Lower lobe of right lung (tissue), 2 donors: ENCODE results near the gene CAMK2G. TPM values are rescaled to one million over a fixed set of nuclear protein-coding genes. Genes with fewer than 3 reads are reported as not detected.
A peak's percentile ranks its signal among the peaks of the same experiment; 100 is the strongest.
"Not testable (repeated sequence)": the region's sequence is repeated elsewhere in the genome, so short reads cannot be mapped to it uniquely, and the experiment has no call there.

ENCODE experiments used
- ATAC-seq, 2 donors: fragments of 200-7000 bp; cut with Tn5 transposase; one replicate each; pipeline ENCODE4 v1.9.1; 2020 to 2022; ENCODE audit warnings: mild to moderate bottlenecking in 2 of 2, moderate library complexity in 2 of 2
- DNase-seq: peaks from one replicate; pipeline ENCODE4 v3.0.0-alpha.2; 2020
- H3K27ac ChIP-seq: fragments of 200-600 bp; one replicate; pipeline ENCODE4 v1.8.0; 2022
- H3K27me3 ChIP-seq: fragments of 200-600 bp; one replicate; pipeline ENCODE4 v1.8.0; 2022; ENCODE audit warnings: low read depth
- H3K36me3 ChIP-seq: fragments of 200-600 bp; one replicate; pipeline ENCODE4 v1.8.0; 2022; ENCODE audit warnings: mild to moderate bottlenecking
- H3K4me1 ChIP-seq: fragments of 200-600 bp; one replicate; pipeline ENCODE4 v1.8.0; 2022
- H3K4me3 ChIP-seq: fragments of 200-600 bp; one replicate; pipeline ENCODE4 v1.8.0; 2022; ENCODE audit warnings: mild to moderate bottlenecking
- H3K9me3 ChIP-seq: fragments of 200-600 bp; one replicate; pipeline ENCODE4 v1.8.0; 2022
- CTCF ChIP-seq: fragments of 200-600 bp; IDR thresholded peaks from one replicate; pipeline ENCODE4 v1.8.0; 2022; ENCODE audit warnings: antibody characterized with exemption, mild to moderate bottlenecking
- intact Hi-C: fragments of 100-400 bp; cut with DNase I; formaldehyde crosslinking; loops from one replicate; pipeline ENCODE4 v1.11.0; 2022
- total RNA-seq: library from RNA; stranded (reverse); fragmentation: NEBNext Ultra II Directional; extraction: Animal tissue kit (Norgen Biotek cat#: 25700); gene quantifications from one replicate; pipeline ENCODE4 v1.2.1, GENCODE V29; 2021
- donor health status: DM: no; HTN: yes; CAD: no; lungs with severe emphysema.

Gene CAMK2G
- total RNA-seq, 1 donor from 2014 or later: 38.4 TPM

GRCh38 chr10:73839276-73839966 is 34.9 kb downstream of the CAMK2G start:
- Histone ChIP-seq H3K9me3 (no peaks in the 10 kb centered on the region), H3K36me3 (peaks cover 84% of the 10 kb centered on the region), H3K4me3 (no peak overlapping the region), H3K27ac (no peak overlapping the region), H3K4me1 (no peaks in the 10 kb centered on the region), H3K27me3 (no peaks in the 10 kb centered on the region)
- TF ChIP-seq CTCF: no peak
- intact Hi-C loops: no loop called here
- no peak for ATAC-seq
- no peak for DNase-seq

GRCh38 chr10:73838827-73839226 is 35.5 kb downstream of the CAMK2G start:
- Histone ChIP-seq H3K4me1 (no peaks in the 10 kb centered on the region), H3K9me3 (no peaks in the 10 kb centered on the region), H3K27ac (no peak overlapping the region), H3K36me3 (peaks cover 82% of the 10 kb centered on the region), H3K27me3 (no peaks in the 10 kb centered on the region), H3K4me3 (no peak overlapping the region)
- ATAC-seq (no peak), DNase-seq (no peak)
- TF ChIP-seq CTCF: no peak
- intact Hi-C loops: no loop called here

- Histone ChIP-seq H3K4me3 (no peak overlapping the region), H3K9me3 (no peaks in the 10 kb centered on the region), H3K27me3 (no peaks in the 10 kb centered on the region), H3K27ac (no peak overlapping the region), H3K4me1 (no peaks in the 10 kb centered on the region), H3K36me3 (peaks cover 75% of the 10 kb centered on the region)
- DNase-seq (no peak), ATAC-seq (no peak)
- intact Hi-C loops: no loop called here
- no peak for TF ChIP-seq CTCF
These were observed 36.3 kb downstream of the CAMK2G start for GRCh38 chr10:73838008-73838567.

- Histone ChIP-seq H3K4me1 (no peaks in the 10 kb centered on the region), H3K36me3 (peaks cover 65% of the 10 kb centered on the region), H3K9me3 (no peaks in the 10 kb centered on the region), H3K27ac (no peak overlapping the region), H3K27me3 (no peaks in the 10 kb centered on the region), H3K4me3 (no peak overlapping the region)
- no peak for DNase-seq
- no peak for ATAC-seq
- TF ChIP-seq CTCF: no peak
- intact Hi-C loops: no loop called here
These were observed 37.3 kb downstream of the CAMK2G start for GRCh38 chr10:73837072-73837471.

- no peak overlapping the region for H3K4me3 ChIP-seq
- no peak for TF ChIP-seq CTCF
- intact Hi-C loops: no loop called here
- no peaks in the 10 kb centered on the region for H3K9me3 ChIP-seq
- DNase-seq (no peak), ATAC-seq (peak in 1 of 2 donors; percentile 70)
- H3K27ac ChIP-seq: no peak overlapping the region
- H3K36me3 ChIP-seq: peaks cover 63% of the 10 kb centered on the region
- no peaks in the 10 kb centered on the region for H3K27me3 ChIP-seq
- no peaks in the 10 kb centered on the region for H3K4me1 ChIP-seq
These were observed 37.9 kb downstream of the CAMK2G start for GRCh38 chr10:73836427-73836980.

GRCh38 chr10:73829090-73829489 is 45.3 kb downstream of the CAMK2G start:
- intact Hi-C loops, H3K27me3 ChIP-seq, DNase-seq, ATAC-seq, H3K27ac ChIP-seq, H3K4me1 ChIP-seq, H3K4me3 ChIP-seq, H3K9me3 ChIP-seq: not testable (repeated sequence)
- H3K36me3 ChIP-seq: peaks cover 45% of the 10 kb centered on the region
